Omental fat pad (tissue), 4 donors: ENCODE results near the gene B4GALT4. TPM values are rescaled to one million over a fixed set of nuclear protein-coding genes. Genes with fewer than 3 reads are reported as not detected.

Source experiments
- ATAC-seq: fragments of 150-250 bp; one replicate; pipeline ENCODE4 v1.9.1; 2016; ENCODE audit warnings: mild to moderate bottlenecking, moderate library complexity; ENCODE audit not compliant: low FRiP score
- DNase-seq: peaks from one replicate; pipeline ENCODE4 v3.0.0-alpha.2; 2019; ENCODE audit warnings: low spot score
- total RNA-seq, 4 donors: library from RNA; depleted of rRNA; stranded (reverse); fragments of >200 nt; gene quantifications; one replicate each; pipeline ENCODE4 v1.1.0, GENCODE V29; 2016
- TF ChIP-seq, protein P1 (sequence below), 3 donors: fragments of 450-650 bp; IDR thresholded peaks; one replicate each; pipeline ENCODE4 v1.5.1; 2016 to 2017; ENCODE audit warnings: antibody characterized with exemption in 3 of 3, mild to moderate bottlenecking in 3 of 3, moderate library complexity in 2 of 3

B4GALT4 gene
- total RNA-seq, 4 donors from 2014 or later: 18.8 to 33.4 (median 25.9) TPM

DNA sequence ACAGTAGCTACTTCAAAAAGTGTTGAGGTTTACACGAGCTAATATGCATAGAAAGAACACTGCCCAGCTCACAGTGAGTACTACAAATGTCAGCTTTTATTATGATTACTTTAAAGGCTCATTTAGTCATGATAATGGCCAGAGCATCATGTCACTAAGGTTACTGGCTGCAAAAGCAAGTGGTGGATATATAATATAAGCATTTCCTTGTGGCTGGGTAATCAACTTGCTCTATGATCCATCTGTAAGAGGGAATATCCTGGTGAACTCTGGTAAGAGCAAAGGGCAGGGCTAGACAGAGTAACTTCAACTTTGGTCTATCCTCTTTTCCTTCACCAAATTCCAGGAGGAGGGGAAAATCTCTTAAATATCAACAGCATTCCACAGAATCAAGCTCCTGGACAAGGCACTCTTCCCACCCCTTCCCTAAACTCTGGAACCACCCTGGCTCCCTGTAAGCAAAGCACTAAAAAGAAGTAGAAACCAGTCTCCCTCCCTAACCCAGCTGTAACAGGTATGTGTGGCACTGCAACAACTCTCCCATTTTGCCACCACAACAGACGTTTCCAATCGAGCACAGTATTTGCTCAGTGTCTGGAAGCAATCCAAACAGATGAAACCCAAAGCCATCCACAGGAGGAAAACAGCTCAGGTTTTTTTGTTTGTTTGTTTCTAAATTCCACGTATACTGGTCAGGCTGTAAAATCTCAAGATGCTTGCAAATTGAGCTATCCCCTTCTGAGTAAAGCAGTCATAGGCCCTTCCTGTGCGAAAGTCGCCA lies 13.4 kb downstream of the B4GALT4 start:
- no peak for ATAC-seq
- no peak for DNase-seq
- TF ChIP-seq, protein P1, sequence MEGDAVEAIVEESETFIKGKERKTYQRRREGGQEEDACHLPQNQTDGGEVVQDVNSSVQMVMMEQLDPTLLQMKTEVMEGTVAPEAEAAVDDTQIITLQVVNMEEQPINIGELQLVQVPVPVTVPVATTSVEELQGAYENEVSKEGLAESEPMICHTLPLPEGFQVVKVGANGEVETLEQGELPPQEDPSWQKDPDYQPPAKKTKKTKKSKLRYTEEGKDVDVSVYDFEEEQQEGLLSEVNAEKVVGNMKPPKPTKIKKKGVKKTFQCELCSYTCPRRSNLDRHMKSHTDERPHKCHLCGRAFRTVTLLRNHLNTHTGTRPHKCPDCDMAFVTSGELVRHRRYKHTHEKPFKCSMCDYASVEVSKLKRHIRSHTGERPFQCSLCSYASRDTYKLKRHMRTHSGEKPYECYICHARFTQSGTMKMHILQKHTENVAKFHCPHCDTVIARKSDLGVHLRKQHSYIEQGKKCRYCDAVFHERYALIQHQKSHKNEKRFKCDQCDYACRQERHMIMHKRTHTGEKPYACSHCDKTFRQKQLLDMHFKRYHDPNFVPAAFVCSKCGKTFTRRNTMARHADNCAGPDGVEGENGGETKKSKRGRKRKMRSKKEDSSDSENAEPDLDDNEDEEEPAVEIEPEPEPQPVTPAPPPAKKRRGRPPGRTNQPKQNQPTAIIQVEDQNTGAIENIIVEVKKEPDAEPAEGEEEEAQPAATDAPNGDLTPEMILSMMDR (IDR thresholded peaks at IDR 0.05): no peak

DNA sequence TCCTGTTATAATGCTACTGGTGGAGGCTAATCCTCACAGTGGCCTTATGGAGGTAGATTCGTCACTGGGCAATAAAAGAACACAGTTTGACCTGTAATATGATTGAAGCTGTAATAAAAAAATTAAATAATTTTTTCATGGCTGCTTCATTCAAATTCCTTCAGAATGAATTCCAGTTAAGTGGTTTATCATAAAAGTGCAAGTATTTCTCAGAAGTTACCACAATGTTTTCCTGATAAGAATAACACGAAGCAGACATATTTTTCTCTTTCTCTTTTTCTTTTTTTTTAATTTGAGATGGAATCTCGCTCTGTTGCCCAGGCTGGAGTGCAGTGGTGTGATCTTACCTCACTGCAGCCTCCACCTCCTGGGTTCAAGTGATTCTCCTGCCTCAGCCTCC lies 15.6 kb downstream of the B4GALT4 start:
- no peak for ATAC-seq
- DNase-seq: no peak
- TF ChIP-seq, protein P1 (IDR thresholded peaks at IDR 0.05): no peak

DNA sequence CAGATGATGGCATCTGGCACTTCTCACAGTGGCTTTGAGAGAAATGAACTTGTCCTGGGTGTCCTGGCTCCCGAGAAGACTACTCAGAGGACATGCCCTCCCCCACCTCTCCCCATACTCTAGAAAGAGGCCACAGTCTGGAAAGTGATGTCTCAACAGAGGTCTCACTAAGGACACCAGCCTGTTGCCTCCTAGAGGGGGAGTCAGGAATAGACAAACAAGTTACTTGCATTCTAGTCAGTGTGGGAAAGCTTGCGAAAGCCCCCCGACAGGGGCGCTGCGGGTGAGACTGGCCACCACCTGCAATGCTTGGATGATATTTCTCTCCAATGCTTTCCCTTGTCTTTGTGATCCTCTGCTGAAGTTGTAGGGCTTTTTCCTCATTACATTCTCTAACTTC lies 17.2 kb downstream of the B4GALT4 start:
- no peak for ATAC-seq
- TF ChIP-seq, protein P1 (IDR thresholded peaks at IDR 0.05): no peak
- DNase-seq: no peak

DNA sequence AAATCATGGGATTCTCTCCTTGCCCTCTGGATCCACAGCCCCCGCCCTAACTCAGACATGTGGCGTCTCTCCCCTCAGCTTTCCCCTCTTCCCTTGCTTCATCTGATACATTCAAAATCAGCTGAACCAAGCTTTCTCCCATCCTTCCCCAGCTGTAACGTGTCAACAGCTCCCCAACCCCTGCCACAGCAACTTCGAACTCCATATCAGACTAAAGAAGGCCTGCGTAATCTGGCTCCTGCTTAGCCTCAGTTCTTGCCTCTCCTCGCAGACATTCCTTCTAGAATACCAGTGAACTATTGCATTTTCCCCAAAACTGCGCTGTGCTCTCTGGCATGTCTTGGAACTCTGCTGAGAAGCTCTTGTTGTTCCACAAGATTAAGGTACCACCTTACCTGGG lies 18.3 kb downstream of the B4GALT4 start:
- TF ChIP-seq, protein P1 (IDR thresholded peaks at IDR 0.05): no peak
- no peak for ATAC-seq
- no peak for DNase-seq

DNA sequence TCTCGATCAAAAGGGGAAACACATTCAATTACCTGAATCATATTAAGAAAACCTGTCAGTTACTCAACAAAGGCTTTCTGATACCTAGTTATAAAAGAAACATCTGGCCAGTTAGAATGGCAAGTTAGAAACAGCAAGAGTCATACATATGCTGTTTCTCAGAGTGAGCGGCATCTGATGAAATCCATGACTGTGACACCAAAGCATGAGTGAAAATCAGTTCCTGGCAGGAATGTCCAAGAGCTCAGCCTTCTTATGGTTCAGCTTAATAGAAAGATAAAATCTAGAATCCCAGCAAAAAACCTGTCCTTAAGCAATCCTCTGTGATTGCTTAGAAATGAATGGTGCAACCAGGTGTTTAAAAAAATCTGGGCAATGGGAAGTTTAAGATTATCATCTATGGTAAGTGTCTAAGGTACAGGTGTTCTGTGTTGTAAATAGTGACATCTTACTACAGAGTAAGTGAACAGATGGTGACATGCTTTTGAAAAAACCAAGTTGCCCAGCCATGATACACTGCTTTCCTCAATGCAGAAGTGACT lies 18.8 kb downstream of the B4GALT4 start:
- TF ChIP-seq, protein P1 (IDR thresholded peaks at IDR 0.05): no peak
- DNase-seq (no peak), ATAC-seq (no peak)

DNA sequence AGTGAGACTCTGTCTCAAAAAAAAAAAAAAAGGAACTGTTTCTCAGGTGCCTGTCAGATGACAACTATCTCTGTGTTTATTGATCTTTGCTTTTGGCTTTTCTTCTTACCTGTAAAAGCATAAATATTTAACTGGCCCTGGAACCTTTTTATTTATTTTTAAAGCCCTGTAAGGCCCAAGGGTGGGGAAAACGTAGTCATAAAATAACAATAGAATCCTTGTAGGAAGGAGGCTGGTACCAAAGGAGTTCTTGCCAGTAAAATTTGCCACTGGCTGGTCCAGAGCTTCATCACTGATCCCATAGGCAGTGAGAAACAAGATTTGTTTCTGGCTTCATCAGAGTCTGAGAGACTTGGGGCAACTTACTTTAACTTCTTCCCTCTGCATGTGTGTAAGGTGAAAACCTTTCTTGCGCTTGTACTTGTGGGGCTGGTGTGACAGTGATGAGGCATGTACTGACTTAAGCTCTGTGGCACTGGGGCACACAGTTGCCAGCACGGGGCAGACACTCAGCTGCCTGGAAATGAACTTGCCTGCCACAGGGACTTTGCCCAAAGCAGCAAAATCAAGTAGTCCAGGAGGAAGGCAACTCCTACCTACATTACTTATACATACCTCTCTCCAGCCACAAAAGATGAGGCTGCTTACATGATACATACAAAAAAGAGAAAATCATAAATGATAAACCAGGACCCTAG lies 19.6 kb downstream of the B4GALT4 start:
- TF ChIP-seq, protein P1 (IDR thresholded peaks at IDR 0.05): no peak
- ATAC-seq (no peak), DNase-seq (no peak)
